ENCODE results near the gene MRPL2.

The MRPL2 gene

GRCh38 chr6:43059168-43060033 is at the start of gene MRPL2, which contains the start of gene KLC4:
Gene MRPL2, minus strand, starts transcription at chr6:43059434. Its CDS starts 53 bp downstream, at chr6:43059381.
Gene KLC4, plus strand, starts transcription at chr6:43059631. Its CDS starts 1,705 bp downstream, at chr6:43061336.
- peak; percentile 96 for DNase-seq

- no peak for DNase-seq
Measured at GRCh38 chr6:43107344-43108062, 48.3 kb upstream of the MRPL2 start.

GRCh38 chr6:43105538-43106222 is 46.4 kb upstream of the MRPL2 start:
- DNase-seq: no peak

- no peak for DNase-seq
Measured at GRCh38 chr6:43103253-43103876, 44.1 kb upstream of the MRPL2 start.

- DNase-seq: no peak
Measured at GRCh38 chr6:43101497-43101896, 42.3 kb upstream of the MRPL2 start.

GRCh38 chr6:43097502-43097901 is 38.3 kb upstream of the MRPL2 start:
- DNase-seq: no peak

- no peak for DNase-seq
Measured at GRCh38 chr6:43097098-43097489, 37.9 kb upstream of the MRPL2 start.

GRCh38 chr6:43096451-43097097 is 37.3 kb upstream of the MRPL2 start:
- no peak for DNase-seq

GRCh38 chr6:43095939-43096338 is 36.7 kb upstream of the MRPL2 start:
- DNase-seq: no peak

GRCh38 chr6:43093436-43094289 is 34.4 kb upstream of the MRPL2 start:
- DNase-seq: no peak

GRCh38 chr6:43092635-43093034 is 33.4 kb upstream of the MRPL2 start:
- no peak for DNase-seq

- no peak for DNase-seq
Measured at GRCh38 chr6:43091436-43091991, 32.3 kb upstream of the MRPL2 start.

- no peak for DNase-seq
Measured at GRCh38 chr6:43091020-43091419, 31.8 kb upstream of the MRPL2 start.

GRCh38 chr6:43090559-43090956 is 31.3 kb upstream of the MRPL2 start:
- no peak for DNase-seq

GRCh38 chr6:43089874-43090558 is 30.8 kb upstream of the MRPL2 start:
- no peak for DNase-seq

GRCh38 chr6:43089467-43089866 is 30.2 kb upstream of the MRPL2 start:
- DNase-seq: no peak

GRCh38 chr6:43088654-43089056 is 29.4 kb upstream of the MRPL2 start:
- no peak for DNase-seq

- no peak for DNase-seq
Measured at GRCh38 chr6:43086022-43086658, 26.9 kb upstream of the MRPL2 start.

- no peak for DNase-seq
Measured at GRCh38 chr6:43082806-43083655, 23.8 kb upstream of the MRPL2 start.

Measured in activated effector memory CD4-positive, alpha-beta T cell treated with Interleukin-2 at 50 U/mL for 16 hours (primary cell).